ENCODE data around the gene FBXO8. TPM values are rescaled to one million over a fixed set of nuclear protein-coding genes. Genes with fewer than 3 reads are reported as not detected.

FBXO8 gene
- total RNA-seq, 1 donor from 2014 or later = 13.5 TPM

DNA sequence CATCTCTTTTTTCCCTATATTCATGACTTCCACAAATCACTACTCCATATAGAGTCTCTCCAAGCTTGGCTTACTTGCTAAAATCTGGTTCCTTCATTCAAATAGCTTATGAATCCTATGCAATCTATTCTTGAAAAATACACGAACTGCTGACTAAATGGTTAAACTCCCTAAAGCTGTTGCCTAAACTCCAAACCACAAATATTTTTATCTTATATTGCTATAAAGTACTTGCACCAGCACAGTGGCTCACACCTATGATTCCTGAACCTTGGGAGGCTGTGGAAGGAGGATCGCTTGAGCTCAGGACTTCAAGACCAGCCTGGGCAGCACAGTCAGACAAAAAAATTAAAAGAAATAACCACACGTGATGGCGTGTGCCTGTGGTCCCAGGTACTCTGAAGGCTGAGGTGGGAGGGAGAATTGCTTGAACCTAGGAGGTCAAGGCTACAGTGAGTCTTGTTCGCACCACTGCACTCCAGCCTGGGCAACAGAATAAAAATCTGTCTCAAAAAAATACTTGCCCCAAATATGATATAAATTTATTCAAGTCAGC lies 2.2 kb downstream of the FBXO8 start:
- Mint-ChIP-seq H3K27ac (no peak overlapping the region), H3K9me3 (peaks cover 9% of the 10 kb centered on the region), H3K27me3 (ENCODE audit: low read depth) (no peaks in the 10 kb centered on the region), H3K36me3 (peaks cover 18% of the 10 kb centered on the region), H3K4me1 (peaks cover 36% of the 10 kb centered on the region), H3K4me3 (no peak overlapping the region)
- TF ChIP-seq, protein P1, sequence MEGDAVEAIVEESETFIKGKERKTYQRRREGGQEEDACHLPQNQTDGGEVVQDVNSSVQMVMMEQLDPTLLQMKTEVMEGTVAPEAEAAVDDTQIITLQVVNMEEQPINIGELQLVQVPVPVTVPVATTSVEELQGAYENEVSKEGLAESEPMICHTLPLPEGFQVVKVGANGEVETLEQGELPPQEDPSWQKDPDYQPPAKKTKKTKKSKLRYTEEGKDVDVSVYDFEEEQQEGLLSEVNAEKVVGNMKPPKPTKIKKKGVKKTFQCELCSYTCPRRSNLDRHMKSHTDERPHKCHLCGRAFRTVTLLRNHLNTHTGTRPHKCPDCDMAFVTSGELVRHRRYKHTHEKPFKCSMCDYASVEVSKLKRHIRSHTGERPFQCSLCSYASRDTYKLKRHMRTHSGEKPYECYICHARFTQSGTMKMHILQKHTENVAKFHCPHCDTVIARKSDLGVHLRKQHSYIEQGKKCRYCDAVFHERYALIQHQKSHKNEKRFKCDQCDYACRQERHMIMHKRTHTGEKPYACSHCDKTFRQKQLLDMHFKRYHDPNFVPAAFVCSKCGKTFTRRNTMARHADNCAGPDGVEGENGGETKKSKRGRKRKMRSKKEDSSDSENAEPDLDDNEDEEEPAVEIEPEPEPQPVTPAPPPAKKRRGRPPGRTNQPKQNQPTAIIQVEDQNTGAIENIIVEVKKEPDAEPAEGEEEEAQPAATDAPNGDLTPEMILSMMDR (IDR thresholded peaks at IDR 0.05; ENCODE audit: unreplicated experiment) = no peak
- no peak for DNase-seq (ENCODE audit: low spot score in 2 of 2, unreplicated experiment in 2 of 2)

DNA sequence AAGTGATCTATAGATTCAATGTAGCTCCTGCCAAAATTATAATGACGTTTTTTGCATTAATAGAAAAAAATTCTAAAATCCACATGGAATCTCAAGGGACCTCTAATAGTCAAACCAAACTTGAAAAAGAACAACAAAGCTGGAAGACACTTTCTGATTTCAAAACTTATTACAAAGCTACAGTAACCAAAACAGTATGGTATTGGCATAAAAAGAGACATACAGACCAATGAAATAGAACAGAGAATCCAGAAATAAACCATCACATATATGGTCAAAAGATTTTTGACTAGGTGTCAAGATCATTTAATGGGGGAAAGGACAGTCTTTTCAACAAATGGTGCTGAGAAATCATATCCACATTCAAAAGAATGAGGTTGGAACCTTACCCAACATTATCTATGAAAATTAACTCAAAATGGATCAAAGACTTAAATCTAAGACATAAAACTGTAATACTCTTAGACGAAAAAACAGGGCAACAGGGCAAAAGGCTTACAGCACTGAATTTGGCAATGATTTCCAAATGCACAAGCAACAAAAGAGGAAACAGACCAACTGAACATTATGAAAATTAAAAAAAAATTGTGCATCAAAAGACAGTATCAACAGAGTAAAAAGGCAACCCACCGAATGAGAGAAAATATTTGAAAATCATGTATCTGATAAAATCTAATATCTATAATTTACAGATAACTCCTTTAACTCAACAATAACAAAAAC lies 3.9 kb downstream of the FBXO8 start:
- TF ChIP-seq, protein P1 (IDR thresholded peaks at IDR 0.05; ENCODE audit: unreplicated experiment) = no peak
- no peak for DNase-seq (ENCODE audit: low spot score in 2 of 2, unreplicated experiment in 2 of 2)
- Mint-ChIP-seq H3K36me3 (peaks cover 18% of the 10 kb centered on the region), H3K27ac (no peak overlapping the region), H3K27me3 (ENCODE audit: low read depth) (no peaks in the 10 kb centered on the region), H3K4me1 (peaks cover 24% of the 10 kb centered on the region), H3K9me3 (peaks cover 9% of the 10 kb centered on the region), H3K4me3 (no peak overlapping the region)

DNA sequence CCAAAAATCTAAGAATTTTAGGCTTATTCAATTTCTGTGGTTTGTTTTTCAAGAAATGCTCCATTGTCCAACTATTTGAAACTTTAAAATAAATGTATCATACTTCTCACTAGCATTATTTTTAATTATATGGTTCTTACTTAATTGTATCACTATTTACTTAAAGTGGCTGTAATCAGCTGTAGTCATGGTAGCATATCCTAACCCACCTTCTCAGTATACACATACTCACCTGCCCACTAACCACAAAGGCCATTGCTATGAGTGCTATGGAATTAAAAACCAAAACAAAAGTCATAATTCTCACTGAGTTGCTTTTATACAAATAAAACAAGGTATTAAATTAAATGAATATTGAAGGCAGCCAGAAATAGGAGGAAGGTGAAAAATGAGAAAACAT lies 5.0 kb downstream of the FBXO8 start:
- Mint-ChIP-seq H3K27me3 (ENCODE audit: low read depth) (no peaks in the 10 kb centered on the region), H3K36me3 (peaks cover 18% of the 10 kb centered on the region), H3K27ac (no peak overlapping the region), H3K9me3 (peaks cover 9% of the 10 kb centered on the region), H3K4me3 (no peak overlapping the region), H3K4me1 (peaks cover 20% of the 10 kb centered on the region)
- no peak for DNase-seq (ENCODE audit: low spot score in 2 of 2, unreplicated experiment in 2 of 2)
- TF ChIP-seq, protein P1 (IDR thresholded peaks at IDR 0.05; ENCODE audit: unreplicated experiment) = no peak

DNA sequence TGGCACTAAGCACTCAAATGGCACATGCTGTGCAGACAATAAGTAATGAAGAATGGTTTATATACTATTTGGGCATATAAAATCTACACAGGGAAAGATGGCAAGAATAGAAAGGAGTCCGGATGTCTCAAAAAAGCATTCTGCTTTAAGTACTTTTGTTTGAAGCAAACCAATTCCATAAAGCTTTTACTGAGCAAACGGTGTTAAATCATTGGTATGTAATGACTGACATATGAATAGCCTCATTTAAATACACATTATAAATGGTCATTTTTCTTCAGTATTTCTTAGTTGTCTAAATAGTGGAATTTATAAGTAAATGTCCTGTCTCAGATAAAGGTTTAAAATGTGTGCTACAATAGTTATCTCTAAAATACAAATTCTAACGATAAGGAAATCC lies 6.0 kb downstream of the FBXO8 start:
- peaks cover 9% of the 10 kb centered on the region for H3K9me3 Mint-ChIP-seq
- no peak overlapping the region for H3K4me3 Mint-ChIP-seq
- H3K36me3 Mint-ChIP-seq = peaks cover 18% of the 10 kb centered on the region
- H3K27me3 Mint-ChIP-seq (ENCODE audit: low read depth) = no peaks in the 10 kb centered on the region
- TF ChIP-seq, protein P1 (IDR thresholded peaks at IDR 0.05; ENCODE audit: unreplicated experiment) = no peak
- no peak overlapping the region for H3K27ac Mint-ChIP-seq
- DNase-seq (ENCODE audit: low spot score in 2 of 2, unreplicated experiment in 2 of 2) = no peak
- H3K4me1 Mint-ChIP-seq = peaks cover 15% of the 10 kb centered on the region

DNA sequence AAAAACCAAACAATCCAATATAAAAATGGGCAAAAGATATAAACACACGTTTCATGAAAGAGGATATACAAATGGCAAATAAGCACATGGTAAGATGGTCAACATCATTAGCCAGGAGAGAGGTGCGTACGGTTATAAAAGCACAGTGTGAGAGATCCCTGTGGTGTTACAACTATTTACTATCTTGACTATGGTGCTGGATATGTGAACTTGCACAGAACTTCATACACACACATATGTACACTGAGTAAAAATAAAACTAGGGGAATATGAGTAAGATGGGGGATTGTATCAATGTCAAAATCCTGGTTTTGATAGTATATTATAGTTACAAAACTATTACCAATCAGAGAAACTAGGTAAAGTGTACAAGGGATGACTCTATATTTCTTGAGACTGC lies 8.4 kb downstream of the FBXO8 start:
- TF ChIP-seq, protein P1 (IDR thresholded peaks at IDR 0.05; ENCODE audit: unreplicated experiment) = no peak
- DNase-seq (ENCODE audit: low spot score in 2 of 2, unreplicated experiment in 2 of 2) = no peak
- Mint-ChIP-seq H3K36me3 (peaks cover 13% of the 10 kb centered on the region), H3K4me3 (no peak overlapping the region), H3K27ac (no peak overlapping the region), H3K9me3 (peaks cover 9% of the 10 kb centered on the region), H3K4me1 (no peaks in the 10 kb centered on the region), H3K27me3 (ENCODE audit: low read depth) (no peaks in the 10 kb centered on the region)

Data from mesothelial cell of epicardium (in vitro differentiated cells).